Activated naive CD4-positive, alpha-beta T cell treated with anti-CD3 and anti-CD28 coated beads for 36 hours (primary cell): ENCODE measurements around the gene KCNN4. TPM values are rescaled to one million over a fixed set of nuclear protein-coding genes. Genes with fewer than 3 reads are reported as not detected.
"Not testable (repeated sequence)": the region's sequence is repeated elsewhere in the genome, so short reads cannot be mapped to it uniquely, and the experiment has no call there.

Experiments
- CTCF ChIA-PET: fragments of 350-600 bp; sonication (Branson Sonifier 250); formaldehyde crosslinking; loops from one replicate; lab custom pipeline; 2021; ENCODE audit warnings: antibody characterized with exemption; lab: Charles Lee
- DNase-seq: peaks from one replicate; pipeline ENCODE4 v3.0.0-alpha.2; 2020
- H3K27ac Mint-ChIP-seq: one replicate; pipeline ENCODE4 v1.8.0; 2021; ENCODE audit warnings: mild to moderate bottlenecking, mixed read lengths
- H3K27me3 Mint-ChIP-seq: one replicate; pipeline ENCODE4 v1.8.0; 2021; ENCODE audit warnings: low read depth, mixed read lengths
- H3K36me3 Mint-ChIP-seq: one replicate; pipeline ENCODE4 v1.8.0; 2021; ENCODE audit warnings: low read depth, mixed read lengths
- H3K4me1 Mint-ChIP-seq: one replicate; pipeline ENCODE4 v1.8.0; 2021; ENCODE audit warnings: low read depth, mixed read lengths
- H3K4me3 Mint-ChIP-seq: one replicate; pipeline ENCODE4 v1.8.0; 2021; ENCODE audit warnings: mild to moderate bottlenecking, moderate library complexity, mixed read lengths
- H3K9me3 Mint-ChIP-seq: one replicate; pipeline ENCODE4 v1.8.0; 2021; ENCODE audit warnings: mixed read lengths
- intact Hi-C: fragments of 100-400 bp; cut with micrococcal nuclease; formaldehyde crosslinking; loops from one replicate; pipeline ENCODE4 v1.15.1; 2023
- total RNA-seq, 2 experiments: library from RNA; stranded (reverse); gene quantifications; one replicate each; pipeline ENCODE4 v1.2.3, GENCODE V29; 2021

The KCNN4 gene
- total RNA-seq, 2 experiments from 2014 or later, result 68.4 to 73.7 TPM

GRCh38 chr19:43812259-43812658, 31.5 kb upstream of the KCNN4 start:
- Mint-ChIP-seq H3K27me3 (peaks cover 3% of the 10 kb centered on the region), H3K36me3 (no peaks in the 10 kb centered on the region), H3K27ac (no peak overlapping the region), H3K9me3 (no peaks in the 10 kb centered on the region), H3K4me1 (peaks cover 2% of the 10 kb centered on the region), H3K4me3 (no peak overlapping the region)
- intact Hi-C loops, result no loop called here
- DNase-seq, result no peak
- CTCF ChIA-PET, result interaction anchor here (1.3 kb wide), 1 partner anchor 160 kb away, joined by 3 read pairs; no protein-coding TSS in a partner anchor

- Mint-ChIP-seq H3K4me1 (peaks cover 2% of the 10 kb centered on the region), H3K9me3 (no peaks in the 10 kb centered on the region), H3K27ac (no peak overlapping the region), H3K36me3 (no peaks in the 10 kb centered on the region), H3K27me3 (peaks cover 3% of the 10 kb centered on the region), H3K4me3 (no peak overlapping the region)
- DNase-seq, result no peak
- intact Hi-C loops, result no loop called here
- CTCF ChIA-PET, result no interaction called here
These were observed 31.1 kb upstream of the KCNN4 start for GRCh38 chr19:43811837-43812236.

- Mint-ChIP-seq H3K9me3 (no peaks in the 10 kb centered on the region), H3K27me3 (peaks cover 3% of the 10 kb centered on the region), H3K27ac (no peak overlapping the region), H3K36me3 (no peaks in the 10 kb centered on the region), H3K4me1 (peaks cover 2% of the 10 kb centered on the region), H3K4me3 (no peak overlapping the region)
- CTCF ChIA-PET, result interaction anchor here (0.6 to 2.5 kb wide), 16 partner anchors 9 to 674 kb away, joined by 3 to 12 read pairs (median 4); partner anchors contain the start of genes IRGQ and KCNN4
- intact Hi-C loops, result loop anchor here (1.0 to 5.0 kb wide), 5 partner anchors 25 to 378 kb away; no protein-coding TSS in a partner anchor
- DNase-seq, result no peak
These were observed 29.3 kb upstream of the KCNN4 start for GRCh38 chr19:43809762-43810696.

GRCh38 chr19:43807651-43808050, 26.9 kb upstream of the KCNN4 start:
- intact Hi-C loops, result loop anchor here (5.0 kb wide), 2 partner anchors 360 to 375 kb away; no protein-coding TSS in a partner anchor
- CTCF ChIA-PET, result interaction anchor here (0.5 to 0.9 kb wide), 3 partner anchors 30 to 213 kb away, joined by 3 to 7 read pairs (median 7); no protein-coding TSS in a partner anchor
- no peak overlapping the region for H3K27ac Mint-ChIP-seq
- H3K4me3 Mint-ChIP-seq, result no peak overlapping the region
- no peaks in the 10 kb centered on the region for H3K4me1 Mint-ChIP-seq
- DNase-seq, result no peak
- H3K27me3 Mint-ChIP-seq, result peaks cover 3% of the 10 kb centered on the region
- H3K36me3 Mint-ChIP-seq, result no peaks in the 10 kb centered on the region
- H3K9me3 Mint-ChIP-seq, result no peaks in the 10 kb centered on the region

GRCh38 chr19:43806848-43807247, 26.1 kb upstream of the KCNN4 start:
- peaks cover 3% of the 10 kb centered on the region for H3K27me3 Mint-ChIP-seq
- intact Hi-C loops, result loop anchor here (5.0 kb wide), 2 partner anchors 360 to 375 kb away; no protein-coding TSS in a partner anchor
- no peak overlapping the region for H3K4me3 Mint-ChIP-seq
- no peaks in the 10 kb centered on the region for H3K36me3 Mint-ChIP-seq
- no peak overlapping the region for H3K27ac Mint-ChIP-seq
- CTCF ChIA-PET, result interaction anchor here (0.9 to 1.3 kb wide), 3 partner anchors 8 to 139 kb away, joined by 3 to 4 read pairs (median 4); no protein-coding TSS in a partner anchor
- H3K9me3 Mint-ChIP-seq, result no peaks in the 10 kb centered on the region
- DNase-seq, result no peak
- no peaks in the 10 kb centered on the region for H3K4me1 Mint-ChIP-seq

GRCh38 chr19:43806401-43806800, 25.6 kb upstream of the KCNN4 start:
- not testable (repeated sequence) for H3K4me1 Mint-ChIP-seq, H3K9me3 Mint-ChIP-seq, H3K27me3 Mint-ChIP-seq, DNase-seq, H3K27ac Mint-ChIP-seq, H3K36me3 Mint-ChIP-seq, H3K4me3 Mint-ChIP-seq
- CTCF ChIA-PET, result interaction anchor here (1.2 to 1.3 kb wide), 2 partner anchors 8 to 61 kb away, joined by 4 read pairs; no protein-coding TSS in a partner anchor
- intact Hi-C loops, result loop anchor here (5.0 kb wide), 2 partner anchors 359 to 374 kb away; no protein-coding TSS in a partner anchor

- Mint-ChIP-seq H3K4me3 (no peak overlapping the region), H3K4me1 (no peaks in the 10 kb centered on the region), H3K27ac (no peak overlapping the region), H3K9me3 (no peaks in the 10 kb centered on the region), H3K36me3 (no peaks in the 10 kb centered on the region), H3K27me3 (peaks cover 3% of the 10 kb centered on the region)
- CTCF ChIA-PET, result no interaction called here
- intact Hi-C loops, result no loop called here
- no peak for DNase-seq
These were observed 23.7 kb upstream of the KCNN4 start for GRCh38 chr19:43804432-43804831.

GRCh38 chr19:43802216-43802951, 21.6 kb upstream of the KCNN4 start, which contains the start of gene LYPD5:
Gene LYPD5, minus strand, starts transcription at chr19:43802447. Its CDS starts 67 bp downstream, at chr19:43802380.
- H3K27ac Mint-ChIP-seq, result no peak within 1 kb of the TSS
- peaks cover 9% of the 10 kb centered on the region for H3K4me1 Mint-ChIP-seq
- H3K27me3 Mint-ChIP-seq, result peaks cover 3% of the 10 kb centered on the region
- DNase-seq, result no peak
- no peaks in the 10 kb centered on the region for H3K9me3 Mint-ChIP-seq
- no peak within 1 kb of the TSS for H3K4me3 Mint-ChIP-seq
- no peaks in the 10 kb centered on the region for H3K36me3 Mint-ChIP-seq
- intact Hi-C loops, result no loop called here
- CTCF ChIA-PET, result no interaction called here

GRCh38 chr19:43799502-43800142, 18.8 kb upstream of the KCNN4 start:
- no peak overlapping the region for H3K4me3 Mint-ChIP-seq
- no peak overlapping the region for H3K27ac Mint-ChIP-seq
- peaks cover 11% of the 10 kb centered on the region for H3K4me1 Mint-ChIP-seq
- CTCF ChIA-PET, result interaction anchor here (0.9 to 1.2 kb wide), 2 partner anchors 10 to 1051 kb away, joined by 3 read pairs; no protein-coding TSS in a partner anchor
- H3K27me3 Mint-ChIP-seq, result peaks cover 6% of the 10 kb centered on the region
- peaks cover 1% of the 10 kb centered on the region for H3K36me3 Mint-ChIP-seq
- H3K9me3 Mint-ChIP-seq, result no peaks in the 10 kb centered on the region
- DNase-seq, result no peak
- intact Hi-C loops, result no loop called here

- Mint-ChIP-seq H3K4me1 (peaks cover 11% of the 10 kb centered on the region), H3K4me3 (peak overlapping the region; percentile 69), H3K9me3 (no peaks in the 10 kb centered on the region), H3K27ac (no peak overlapping the region), H3K27me3 (peaks cover 8% of the 10 kb centered on the region), H3K36me3 (peaks cover 1% of the 10 kb centered on the region)
- intact Hi-C loops, result no loop called here
- peak; percentile 85 for DNase-seq
- CTCF ChIA-PET, result interaction anchor here (1.2 kb wide), 1 partner anchor 11 kb away, joined by 3 read pairs; no protein-coding TSS in a partner anchor
These were observed 18.0 kb upstream of the KCNN4 start for GRCh38 chr19:43798546-43799409.

- intact Hi-C loops, result no loop called here
- Mint-ChIP-seq H3K9me3 (no peaks in the 10 kb centered on the region), H3K36me3 (peaks cover 1% of the 10 kb centered on the region), H3K4me3 (peak overlapping the region; percentile 69), H3K27ac (no peak overlapping the region), H3K27me3 (peaks cover 11% of the 10 kb centered on the region), H3K4me1 (peaks cover 11% of the 10 kb centered on the region)
- DNase-seq, result no peak
- CTCF ChIA-PET, result no interaction called here
These were observed 17.3 kb upstream of the KCNN4 start for GRCh38 chr19:43798026-43798545.
